Choroid plexus epithelial cell (primary cell): ENCODE data around the gene EBP.

Source experiments
- DNase-seq: peaks from one replicate; pipeline ENCODE4 v3.0.0-alpha.2; 2010; ENCODE audit warnings: low read depth
- H3K4me3 ChIP-seq: 2 replicates; pipeline ENCODE4 v1.5.1; 2011; ENCODE audit warnings: low read depth, mild to moderate bottlenecking, control low read depth, low read length, moderate library complexity
- TF ChIP-seq, protein P1 (sequence below): conservative IDR thresholded peaks from 2 replicates; pipeline ENCODE4 v1.5.1; 2011; ENCODE audit warnings: low read depth, mild to moderate bottlenecking, control low read depth, inconsistent platforms, low read length, moderate library complexity

EBP gene

DNA sequence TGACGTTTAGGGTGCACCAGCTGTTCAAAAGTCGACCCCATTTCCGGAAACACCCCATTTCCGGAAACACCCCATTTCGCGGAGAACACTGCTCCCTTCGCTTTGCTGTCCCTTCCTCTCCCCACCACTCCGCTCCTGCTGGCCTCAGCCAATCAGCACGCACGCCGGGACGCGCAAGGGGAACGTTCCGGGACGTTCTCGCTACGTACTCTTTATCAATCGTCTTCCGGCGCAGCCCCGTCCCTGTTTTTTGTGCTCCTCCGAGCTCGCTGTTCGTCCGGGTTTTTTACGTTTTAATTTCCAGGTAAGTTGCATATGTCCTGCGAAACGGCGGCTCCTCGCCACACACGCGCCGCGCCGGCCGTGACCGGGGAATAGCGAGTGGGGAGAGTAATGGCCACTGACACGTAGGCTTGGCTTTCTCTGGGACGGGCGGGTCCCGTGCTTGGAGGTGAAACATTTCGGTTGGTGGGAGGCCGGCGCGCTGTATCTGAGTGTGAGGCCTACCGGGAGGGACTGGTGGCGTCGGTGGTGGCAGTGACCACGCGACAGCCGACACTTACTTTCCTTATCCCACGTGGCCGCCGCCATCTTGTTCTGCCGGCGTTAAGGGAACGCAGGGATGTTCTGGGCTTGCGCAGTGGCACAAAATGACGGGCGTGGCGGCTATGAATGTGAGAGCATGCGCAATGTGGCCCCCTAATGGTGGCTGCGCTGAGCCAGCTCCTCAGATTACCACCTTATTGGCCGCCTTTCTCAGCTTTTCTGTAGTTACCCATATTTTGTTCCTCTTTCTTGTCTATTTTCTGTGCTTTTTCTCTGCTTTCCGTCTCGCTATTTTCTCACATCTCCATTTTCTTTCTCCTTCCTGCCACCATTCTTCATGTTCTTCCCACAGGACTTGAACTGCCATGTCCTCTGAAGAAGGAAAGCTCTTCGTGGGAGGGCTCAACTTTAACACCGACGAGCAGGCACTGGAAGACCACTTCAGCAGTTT is 53.0 kb downstream of the EBP start, which contains the start of gene RBM3:
RBM3 (plus strand) TSS at position 215 of the 997 bp plus-strand sequence; CDS start at position 912, 697 bp downstream.
- TF ChIP-seq, protein P1, sequence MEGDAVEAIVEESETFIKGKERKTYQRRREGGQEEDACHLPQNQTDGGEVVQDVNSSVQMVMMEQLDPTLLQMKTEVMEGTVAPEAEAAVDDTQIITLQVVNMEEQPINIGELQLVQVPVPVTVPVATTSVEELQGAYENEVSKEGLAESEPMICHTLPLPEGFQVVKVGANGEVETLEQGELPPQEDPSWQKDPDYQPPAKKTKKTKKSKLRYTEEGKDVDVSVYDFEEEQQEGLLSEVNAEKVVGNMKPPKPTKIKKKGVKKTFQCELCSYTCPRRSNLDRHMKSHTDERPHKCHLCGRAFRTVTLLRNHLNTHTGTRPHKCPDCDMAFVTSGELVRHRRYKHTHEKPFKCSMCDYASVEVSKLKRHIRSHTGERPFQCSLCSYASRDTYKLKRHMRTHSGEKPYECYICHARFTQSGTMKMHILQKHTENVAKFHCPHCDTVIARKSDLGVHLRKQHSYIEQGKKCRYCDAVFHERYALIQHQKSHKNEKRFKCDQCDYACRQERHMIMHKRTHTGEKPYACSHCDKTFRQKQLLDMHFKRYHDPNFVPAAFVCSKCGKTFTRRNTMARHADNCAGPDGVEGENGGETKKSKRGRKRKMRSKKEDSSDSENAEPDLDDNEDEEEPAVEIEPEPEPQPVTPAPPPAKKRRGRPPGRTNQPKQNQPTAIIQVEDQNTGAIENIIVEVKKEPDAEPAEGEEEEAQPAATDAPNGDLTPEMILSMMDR: peak; percentile 54
- DNase-seq: peak; percentile 96
- H3K4me3 ChIP-seq: peak within 1 kb of the TSS; percentile 78

DNA sequence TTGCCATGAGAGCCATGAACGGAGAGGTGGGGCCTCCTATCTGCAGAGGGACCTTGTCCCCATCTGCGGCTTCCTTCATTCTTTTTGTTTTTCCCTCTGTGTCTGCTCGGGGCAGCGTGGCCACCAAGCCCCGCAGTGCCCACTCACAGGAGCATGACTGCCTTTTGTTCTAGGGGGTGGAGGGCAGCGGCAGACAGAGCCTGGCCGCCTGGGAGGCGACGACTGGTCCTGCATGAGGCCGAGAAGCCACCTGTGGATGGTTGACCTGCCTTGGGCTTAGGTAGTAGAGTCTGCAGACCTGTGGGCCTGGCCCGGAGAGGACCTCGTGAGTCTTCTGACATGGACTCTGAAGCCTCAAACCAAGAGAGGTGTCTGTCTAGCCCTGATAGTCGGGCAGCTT is 54.0 kb downstream of the EBP start:
- TF ChIP-seq, protein P1: no peak
- H3K4me3 ChIP-seq: peak overlapping the region; percentile 78
- no peak for DNase-seq

DNA sequence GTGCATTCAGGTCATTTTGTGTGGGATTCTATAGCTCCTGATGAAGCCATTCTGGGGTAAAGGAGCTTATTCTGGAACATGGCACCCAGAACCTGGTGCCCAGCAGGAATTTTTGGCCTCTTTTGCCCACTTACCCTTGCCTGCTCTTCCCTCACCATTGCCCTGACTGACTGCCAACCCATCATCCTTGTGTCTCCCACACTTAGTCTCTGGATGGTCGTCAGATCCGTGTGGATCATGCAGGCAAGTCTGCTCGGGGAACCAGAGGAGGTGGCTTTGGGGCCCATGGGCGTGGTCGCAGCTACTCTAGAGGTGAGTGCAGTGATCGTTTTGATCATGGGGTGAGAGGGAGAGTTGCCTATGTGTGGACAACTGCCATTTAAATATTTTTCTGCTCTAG is 54.5 kb downstream of the EBP start:
- TF ChIP-seq, protein P1: no peak

More for the DNA sequence above, 54.5 kb downstream of the EBP start:
- no peak for DNase-seq
- H3K4me3 ChIP-seq: peak overlapping the region; percentile 78
